ENCODE data around the gene C9orf152. TPM values are rescaled to one million over a fixed set of nuclear protein-coding genes. Genes with fewer than 3 reads are reported as not detected.

C9orf152 gene
- total and polyA plus RNA-seq, 10 donors: not detected

- H3K27me3 ChIP-seq (replicated peaks in 1 of 7): no peaks in the 10 kb centered on the region
- 92 to 99% (median 94%) methylated on average over 2 of the region's 2 CpGs for WGBS, 5 donors
- TF ChIP-seq CTCF (IDR thresholded peaks at IDR 0.05 in 8 of 11, conservative IDR thresholded peaks at IDR 0.05 in 3 of 11) (no peak), POLR2A (IDR thresholded peaks at IDR 0.05) (no peak), POLR2AphosphoS5 (IDR thresholded peaks at IDR 0.05) (no peak)
- intact Hi-C loops (cut with DNase I; ENCODE audit: low total_unique reads): no loop called here
- no peaks in the 10 kb centered on the region for H3K36me3 ChIP-seq
- no peak overlapping the region for H3K27ac ChIP-seq
- H3K4me3 ChIP-seq: no peak overlapping the region
- H3K9me3 ChIP-seq: no peaks in the 10 kb centered on the region
- no peak for DNase-seq
- H3K4me1 ChIP-seq: peaks cover 0 to 20% (median 0%) of the 10 kb centered on the region in 6 donors
Measured at GRCh38 chr9:110186254-110186653, 21.7 kb downstream of the C9orf152 start.

- H3K27me3 ChIP-seq (replicated peaks in 1 of 7): no peaks in the 10 kb centered on the region
- peaks cover 0 to 20% (median 0%) of the 10 kb centered on the region in 6 donors for H3K4me1 ChIP-seq
- H3K27ac ChIP-seq: no peak overlapping the region
- no peaks in the 10 kb centered on the region for H3K36me3 ChIP-seq
- intact Hi-C loops (cut with DNase I; ENCODE audit: low total_unique reads): no loop called here
- no peak for TF ChIP-seq POLR2A (IDR thresholded peaks at IDR 0.05)
- no peak for TF ChIP-seq POLR2AphosphoS5 (IDR thresholded peaks at IDR 0.05)
- TF ChIP-seq CTCF (IDR thresholded peaks at IDR 0.05 in 8 of 11, conservative IDR thresholded peaks at IDR 0.05 in 3 of 11): no peak
- DNase-seq: no peak
- 87 to 95% (median 92%) methylated on average over 2 of the region's 2 CpGs for WGBS, 5 donors
- H3K9me3 ChIP-seq: no peaks in the 10 kb centered on the region
- no peak overlapping the region for H3K4me3 ChIP-seq
Measured at GRCh38 chr9:110185806-110186205, 22.2 kb downstream of the C9orf152 start.

GRCh38 chr9:110183208-110184145 is 24.5 kb downstream of the C9orf152 start:
- no peak overlapping the region for H3K27ac ChIP-seq

More at GRCh38 chr9:110183208-110184145, 24.5 kb downstream of the C9orf152 start:
- Histone ChIP-seq H3K4me3 (no peak overlapping the region), H3K27me3 (replicated peaks in 1 of 7) (no peaks in the 10 kb centered on the region), H3K9me3 (no peaks in the 10 kb centered on the region), H3K4me1 (peaks cover 0 to 11% (median 0%) of the 10 kb centered on the region in 6 donors), H3K36me3 (no peaks in the 10 kb centered on the region)
- TF ChIP-seq POLR2AphosphoS5 (IDR thresholded peaks at IDR 0.05) (no peak), CTCF (IDR thresholded peaks at IDR 0.05 in 8 of 11, conservative IDR thresholded peaks at IDR 0.05 in 3 of 11) (peak; percentile 34 to 86 (median 69))
- 72 to 79% (median 76%) methylated on average over 7 of the region's 7 CpGs for WGBS, 5 donors
- DNase-seq: no peak
- intact Hi-C loops (cut with DNase I; ENCODE audit: low total_unique reads): loop anchor here (5.0 kb wide), 1 partner anchor 439 kb away; no protein-coding TSS in a partner anchor

All from spleen (tissue), 11 donors.